GM18951 (cell line): ENCODE data around the gene UBE2O.

Experiments used
- POLR2A ChIP-seq: IDR thresholded peaks from 4 replicates; pipeline ENCODE4 v1.6.1; 2011; ENCODE audit warnings: mild to moderate bottlenecking; ENCODE audit not compliant: insufficient read length, insufficient read depth; ENCODE audit errors: extremely low read depth
- in situ Hi-C: fragments of 300-500 bp; cut with MboI; formaldehyde crosslinking; loops from one replicate; pipeline ENCODE4 v1.12.0; 2022; ENCODE audit warnings: low sequenced_read_pairs, mixed read lengths, inconsistent platforms; ENCODE audit not compliant: unreplicated experiment

The UBE2O gene

DNA sequence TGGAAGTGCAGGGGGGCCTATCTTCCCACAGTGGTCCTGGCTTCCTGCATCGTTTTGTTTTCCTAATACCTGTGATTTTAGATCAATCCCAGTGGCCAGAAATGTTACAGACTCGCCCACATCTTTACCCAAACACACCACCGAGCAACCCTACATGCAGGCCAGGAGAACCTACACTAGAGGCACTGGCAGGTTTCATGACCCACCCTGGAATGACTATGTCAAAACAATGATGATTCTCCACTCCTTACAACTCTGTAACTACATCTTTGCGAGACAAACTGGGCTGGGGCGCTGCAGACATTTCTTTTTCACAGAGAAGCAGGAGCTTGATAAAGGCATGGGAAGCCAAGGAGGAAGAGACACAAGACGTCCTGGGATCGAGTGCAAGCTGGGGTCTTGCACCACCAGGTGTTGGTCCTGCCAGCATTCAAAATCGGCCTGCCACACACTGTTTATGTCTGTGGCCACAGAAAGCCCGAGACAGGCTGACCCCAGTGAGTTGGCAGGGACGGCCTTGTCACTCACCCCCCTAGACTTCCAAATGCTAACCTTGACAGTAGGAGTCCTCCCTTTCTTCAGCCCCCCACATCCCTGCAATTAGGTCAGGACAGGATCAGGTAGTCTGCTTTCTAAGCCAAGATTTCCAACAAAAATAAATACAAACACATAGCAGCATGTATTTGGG is 32.5 kb downstream of the UBE2O start:
- in situ Hi-C loops = no loop called here
- TF ChIP-seq POLR2A = no peak

DNA sequence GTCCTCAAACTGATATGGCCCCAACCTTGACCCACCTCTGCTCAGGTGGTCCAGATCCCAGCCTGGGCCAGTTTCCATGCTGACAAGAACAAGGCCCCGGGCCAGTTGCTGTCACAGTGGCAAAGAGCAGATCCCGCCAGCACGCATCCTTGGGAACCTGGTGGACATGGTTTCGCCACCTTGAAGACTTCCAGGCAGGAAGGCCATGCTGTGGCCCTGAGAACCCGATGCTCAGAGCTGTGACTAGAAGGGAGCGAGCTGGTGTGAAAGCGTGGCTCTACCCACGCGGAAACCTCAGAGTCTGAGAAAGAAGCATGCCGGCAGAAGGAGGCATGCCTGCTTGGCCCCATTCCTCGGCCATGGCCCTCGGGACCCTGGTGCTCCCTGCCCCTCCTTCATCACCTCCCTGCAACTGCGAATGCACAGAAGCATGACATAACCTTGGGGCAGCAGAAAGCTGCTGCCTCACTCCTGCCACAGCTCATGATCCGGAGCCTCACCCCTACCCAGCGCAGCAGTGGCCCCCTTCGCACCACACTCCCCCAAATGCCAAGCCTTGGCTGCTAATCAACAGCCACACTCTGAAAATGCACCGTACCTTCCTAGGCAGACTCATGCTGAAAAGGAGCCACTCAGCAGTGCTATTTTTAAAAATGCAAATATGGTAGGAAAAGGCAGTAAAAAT is 33.2 kb downstream of the UBE2O start:
- no peak for TF ChIP-seq POLR2A
- in situ Hi-C loops = no loop called here

GRCh38 chr17:76417499-76418143 is 35.3 kb downstream of the UBE2O start:
- in situ Hi-C loops = no loop called here
- no peak for TF ChIP-seq POLR2A

GRCh38 chr17:76416899-76417298 is 36.1 kb downstream of the UBE2O start:
- no peak for TF ChIP-seq POLR2A
- in situ Hi-C loops = no loop called here

DNA sequence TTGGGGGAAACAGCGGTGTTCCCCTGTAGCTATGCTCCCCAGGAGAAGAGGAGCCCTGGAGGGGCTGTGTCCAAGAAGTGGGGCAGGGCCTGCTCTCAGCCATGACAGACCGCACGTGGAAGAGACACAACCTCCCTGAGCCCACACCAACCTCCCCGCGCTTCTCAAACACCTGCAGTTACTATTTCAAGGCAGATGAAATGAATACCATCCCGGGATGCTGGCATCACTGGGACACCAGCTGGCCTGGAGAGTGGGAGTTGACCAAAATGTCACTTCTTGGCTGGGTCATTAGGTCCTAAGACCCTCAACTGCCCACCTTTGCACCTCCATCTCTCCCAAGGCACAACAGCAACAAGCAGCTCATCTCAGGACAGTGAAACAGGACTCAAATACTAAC is 36.5 kb downstream of the UBE2O start:
- in situ Hi-C loops = no loop called here
- TF ChIP-seq POLR2A = no peak

- in situ Hi-C loops = no loop called here
- TF ChIP-seq POLR2A = no peak
These were observed 37.2 kb downstream of the UBE2O start for GRCh38 chr17:76415786-76416185.

DNA sequence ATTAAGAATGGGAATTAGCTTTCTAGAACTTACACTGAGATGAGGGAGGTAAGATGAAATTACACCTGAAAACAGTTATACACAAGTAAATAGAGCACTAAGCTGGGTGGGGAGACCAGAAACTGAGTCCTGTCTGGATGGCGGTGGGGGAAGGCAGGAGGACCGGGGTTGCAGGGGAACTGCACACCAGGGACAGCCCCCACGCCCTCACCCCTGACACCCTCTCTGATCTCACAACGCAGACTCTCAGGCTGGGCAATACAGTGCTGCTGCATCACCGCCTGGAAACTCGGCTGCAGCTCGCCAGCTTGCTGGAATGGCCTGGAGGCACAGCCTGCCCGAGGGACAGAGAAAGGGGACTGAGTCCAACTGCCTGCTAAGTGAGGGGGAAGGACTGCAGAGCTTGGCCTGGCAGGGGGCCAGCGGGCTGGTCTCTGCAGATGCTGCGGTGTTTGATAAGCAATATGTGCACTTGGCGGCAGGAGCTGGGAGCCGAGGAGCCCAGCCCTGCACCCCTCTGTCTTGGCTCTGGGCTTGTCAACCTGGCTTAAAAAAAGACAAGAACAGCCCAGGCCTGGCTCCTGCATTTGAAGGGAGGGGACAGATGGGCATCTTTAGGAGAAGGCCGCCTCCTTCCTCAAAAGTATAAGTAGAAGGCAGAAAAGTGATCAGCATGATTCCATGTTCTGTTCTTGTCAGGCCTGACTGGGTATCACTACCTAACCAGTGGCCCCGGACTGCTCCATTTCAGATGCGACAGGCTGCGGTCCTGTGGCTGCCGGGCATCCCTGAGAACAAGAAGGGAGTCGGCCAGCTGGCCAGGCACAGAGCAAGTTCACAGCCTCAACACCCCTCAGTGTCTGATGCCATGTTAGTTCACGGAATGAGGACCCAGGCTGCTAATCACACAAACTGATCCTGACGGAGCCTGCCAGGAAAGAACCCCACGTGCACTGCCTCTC is 38.3 kb downstream of the UBE2O start:
- in situ Hi-C loops = no loop called here
- TF ChIP-seq POLR2A = no peak

DNA sequence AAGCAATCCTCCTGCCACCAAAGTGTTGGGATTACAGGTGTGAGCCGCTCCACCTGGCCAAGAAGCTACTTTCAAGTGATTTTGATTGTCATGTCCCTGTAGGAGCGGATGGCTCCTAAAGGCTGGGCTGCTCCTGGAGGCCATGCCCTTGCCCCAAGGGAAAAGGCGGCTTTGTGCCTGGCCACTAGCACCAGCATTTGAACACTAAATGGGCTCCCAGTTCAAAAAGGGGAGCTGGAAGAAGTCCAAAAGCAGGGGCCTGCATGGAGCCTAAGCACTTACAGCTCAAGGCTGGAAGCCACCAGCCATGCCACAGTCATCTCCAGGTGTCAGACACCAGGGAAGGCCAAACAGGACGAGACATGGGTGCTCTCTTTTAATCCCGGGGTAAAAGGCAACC is 41.7 kb downstream of the UBE2O start:
- in situ Hi-C loops = no loop called here
- no peak for TF ChIP-seq POLR2A

GRCh38 chr17:76410328-76410965 is 42.5 kb downstream of the UBE2O start:
- TF ChIP-seq POLR2A = no peak
- in situ Hi-C loops = no loop called here

DNA sequence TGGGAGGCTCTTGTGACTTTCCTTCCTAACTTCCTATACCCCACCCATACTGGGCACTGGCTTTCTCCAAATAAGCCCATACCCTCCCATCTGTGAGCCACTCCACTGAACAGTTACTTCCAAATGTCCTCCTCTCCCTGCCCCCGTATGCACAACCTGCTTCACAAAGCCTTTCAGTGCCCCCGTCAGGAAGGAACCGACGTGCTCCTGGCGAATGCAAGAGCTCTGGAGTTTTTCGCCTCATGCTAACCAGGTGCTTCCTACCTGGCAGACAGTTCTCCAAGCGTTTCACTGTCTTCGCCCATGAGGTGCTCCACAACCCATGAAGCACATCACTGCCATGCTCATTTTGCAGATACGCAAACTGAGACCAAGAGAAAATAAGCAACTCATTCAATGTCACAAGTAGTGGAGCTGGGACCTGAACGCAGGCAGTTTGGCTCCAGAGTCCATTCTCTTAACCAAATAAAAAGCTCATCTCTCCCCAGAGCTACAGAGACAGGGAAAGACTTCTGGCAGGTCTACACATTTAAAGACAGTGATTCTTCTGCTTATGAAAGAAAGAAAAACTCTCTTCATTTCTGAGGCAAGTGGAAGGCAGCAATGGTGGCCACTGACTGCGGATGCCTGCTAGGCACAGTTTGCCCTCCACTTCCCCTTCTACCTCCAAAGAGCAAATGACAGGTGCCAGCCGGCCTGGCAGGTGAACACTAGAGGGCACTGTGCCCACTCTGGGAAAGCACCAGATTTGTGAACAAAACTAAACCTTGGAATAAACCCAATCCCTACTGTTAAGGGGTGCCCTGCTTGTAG is 44.7 kb downstream of the UBE2O start:
- no peak for TF ChIP-seq POLR2A
- in situ Hi-C loops = no loop called here

- TF ChIP-seq POLR2A = no peak
- in situ Hi-C loops = no loop called here
These were observed 45.4 kb downstream of the UBE2O start for GRCh38 chr17:76407509-76407908.
